A673 (cell line): ENCODE data around the gene PIGQ. TPM values are rescaled to one million over a fixed set of nuclear protein-coding genes. Genes with fewer than 3 reads are reported as not detected.

Source experiments
- BruUV-seq: library from RNA; stranded (reverse); fragments of 400-500 nt; replicated peaks from 2 replicates; lab custom pipeline; 2021; lab: Mats Ljungman, UMichigan
- CTCF ChIA-PET: fragments of 300-600 bp; sonication (Branson Sonifier 250); formaldehyde crosslinking; loops from one replicate; lab custom pipeline; 2022; ENCODE audit warnings: antibody characterized with exemption; lab: Charles Lee
- POLR2A ChIA-PET: fragments of 300-600 bp; sonication (Branson Sonifier 250); formaldehyde crosslinking; loops from one replicate; lab custom pipeline; 2022; ENCODE audit warnings: antibody characterized with exemption; ENCODE audit not compliant: low non-redundant PET; lab: Charles Lee
- DNase-seq: peaks from one replicate; pipeline ENCODE4 v3.0.0-alpha.2; 2015; ENCODE audit warnings: low spot score
- H3K27ac ChIP-seq: fragments of 200-600 bp; sonication (generic); 2 replicates; pipeline ENCODE4 v1.5.1; 2016; ENCODE audit warnings: mixed run types, low read depth, mild to moderate bottlenecking, mixed read lengths, antibody characterized with exemption, low read length; ENCODE audit not compliant: poor library complexity, severe bottlenecking
- H3K27me3 ChIP-seq: fragments of 200-600 bp; sonication (generic); replicated peaks from 2 replicates; pipeline ENCODE4 v1.6.1; 2017; ENCODE audit warnings: mixed run types, low read depth, mild to moderate bottlenecking, mixed read lengths, antibody characterized with exemption, low read length; ENCODE audit not compliant: insufficient read depth, poor library complexity
- H3K36me3 ChIP-seq: fragments of 200-600 bp; sonication (generic); 2 replicates; pipeline ENCODE4 v1.6.1; 2016; ENCODE audit warnings: mixed run types, mild to moderate bottlenecking, mixed read lengths, antibody characterized with exemption, low read length; ENCODE audit not compliant: insufficient read depth, poor library complexity, severe bottlenecking
- H3K4me1 ChIP-seq: fragments of 200-600 bp; sonication (generic); 2 replicates; pipeline ENCODE4 v1.6.1; 2017; ENCODE audit warnings: mixed run types, mild to moderate bottlenecking, mixed read lengths, antibody characterized with exemption, low read length; ENCODE audit not compliant: insufficient read depth, poor library complexity, severe bottlenecking
- H3K4me3 ChIP-seq: fragments of 200-600 bp; sonication (generic); 2 replicates; pipeline ENCODE4 v1.5.1; 2016; ENCODE audit warnings: low read depth, mixed run types, mild to moderate bottlenecking, mixed read lengths, low read length; ENCODE audit not compliant: poor library complexity, severe bottlenecking
- H3K9me3 ChIP-seq: fragments of 200-600 bp; sonication (generic); 2 replicates; pipeline ENCODE4 v1.6.1; 2016; ENCODE audit warnings: mixed run types, low read depth, mild to moderate bottlenecking, mixed read lengths, antibody characterized with exemption, low read length; ENCODE audit not compliant: poor library complexity, severe bottlenecking
- EZH2 ChIP-seq: fragments of 200-600 bp; sonication (generic); IDR thresholded peaks from 2 replicates; pipeline ENCODE4 v1.6.1; 2017; ENCODE audit warnings: borderline replicate concordance, low read depth, mild to moderate bottlenecking, mixed read lengths, antibody characterized with exemption, low read length; ENCODE audit not compliant: poor library complexity, severe bottlenecking
- intact Hi-C: fragments of 100-400 bp; cut with micrococcal nuclease; formaldehyde crosslinking; loops from one replicate; pipeline ENCODE4 v1.10.0; 2022; ENCODE audit not compliant: unreplicated experiment
- total RNA-seq: library from RNA; stranded (reverse); gene quantifications from 2 replicates; pipeline ENCODE4 v1.2.3, GENCODE V29; 2021
- TF ChIP-seq, protein P1 (sequence below): fragments of 300-800, 200-600 bp; sonication (generic); conservative IDR thresholded peaks from 2 replicates; pipeline ENCODE4 v1.5.1; 2017; ENCODE audit warnings: low read depth, mild to moderate bottlenecking, antibody characterized with exemption, low read length, moderate library complexity, mixed read lengths

Gene PIGQ
- total RNA-seq, 1 experiment from 2014 or later, result 59.4 TPM

DNA sequence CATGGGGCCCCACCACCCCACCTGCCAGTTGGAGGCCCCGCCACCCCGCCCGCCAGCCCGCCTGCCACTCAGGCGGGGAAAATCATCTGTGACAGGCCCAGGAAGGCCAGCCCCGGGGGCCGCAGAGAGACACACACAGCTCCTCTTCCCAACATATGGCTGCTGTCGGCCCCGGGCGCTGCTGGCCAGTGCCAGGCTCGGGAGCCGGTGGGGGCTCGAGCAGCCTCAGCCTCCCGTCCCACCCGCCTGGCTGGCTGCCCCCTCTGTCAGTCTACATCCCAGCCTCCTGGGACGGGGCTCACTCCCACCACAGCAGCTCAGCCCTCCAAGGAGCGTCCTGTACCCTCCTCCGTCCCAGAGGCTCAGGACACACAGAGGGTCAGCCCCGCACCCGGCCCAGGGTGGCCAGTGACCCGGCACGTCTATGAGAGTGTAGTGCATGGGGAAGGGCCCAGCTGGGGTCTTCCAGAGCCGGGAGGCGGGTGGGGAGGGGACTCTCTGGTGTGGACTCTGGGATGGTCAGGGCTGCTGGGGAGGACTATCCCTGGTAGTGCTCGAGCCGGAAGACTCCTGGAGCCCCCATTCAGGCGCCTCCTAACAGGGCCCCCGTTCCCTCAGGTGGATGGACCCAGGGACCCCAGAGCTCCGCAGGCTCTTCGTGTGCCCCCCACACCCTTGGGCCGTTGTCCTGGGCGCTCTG, 13.1 kb upstream of the PIGQ start:
- Histone ChIP-seq H3K4me3 (no peak overlapping the region), H3K4me1 (no peaks in the 10 kb centered on the region), H3K9me3 (no peaks in the 10 kb centered on the region), H3K27ac (no peak overlapping the region), H3K36me3 (peaks cover 5% of the 10 kb centered on the region), H3K27me3 (peaks cover 34% of the 10 kb centered on the region)
- TF ChIP-seq, protein P1, sequence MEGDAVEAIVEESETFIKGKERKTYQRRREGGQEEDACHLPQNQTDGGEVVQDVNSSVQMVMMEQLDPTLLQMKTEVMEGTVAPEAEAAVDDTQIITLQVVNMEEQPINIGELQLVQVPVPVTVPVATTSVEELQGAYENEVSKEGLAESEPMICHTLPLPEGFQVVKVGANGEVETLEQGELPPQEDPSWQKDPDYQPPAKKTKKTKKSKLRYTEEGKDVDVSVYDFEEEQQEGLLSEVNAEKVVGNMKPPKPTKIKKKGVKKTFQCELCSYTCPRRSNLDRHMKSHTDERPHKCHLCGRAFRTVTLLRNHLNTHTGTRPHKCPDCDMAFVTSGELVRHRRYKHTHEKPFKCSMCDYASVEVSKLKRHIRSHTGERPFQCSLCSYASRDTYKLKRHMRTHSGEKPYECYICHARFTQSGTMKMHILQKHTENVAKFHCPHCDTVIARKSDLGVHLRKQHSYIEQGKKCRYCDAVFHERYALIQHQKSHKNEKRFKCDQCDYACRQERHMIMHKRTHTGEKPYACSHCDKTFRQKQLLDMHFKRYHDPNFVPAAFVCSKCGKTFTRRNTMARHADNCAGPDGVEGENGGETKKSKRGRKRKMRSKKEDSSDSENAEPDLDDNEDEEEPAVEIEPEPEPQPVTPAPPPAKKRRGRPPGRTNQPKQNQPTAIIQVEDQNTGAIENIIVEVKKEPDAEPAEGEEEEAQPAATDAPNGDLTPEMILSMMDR, result no peak
- TF ChIP-seq EZH2, result no peak
- ChIA-PET CTCF (no interaction called here), POLR2A (no interaction called here)
- BruUV-seq, result no TSS peak
- DNase-seq, result no peak
- intact Hi-C loops, result no loop called here

DNA sequence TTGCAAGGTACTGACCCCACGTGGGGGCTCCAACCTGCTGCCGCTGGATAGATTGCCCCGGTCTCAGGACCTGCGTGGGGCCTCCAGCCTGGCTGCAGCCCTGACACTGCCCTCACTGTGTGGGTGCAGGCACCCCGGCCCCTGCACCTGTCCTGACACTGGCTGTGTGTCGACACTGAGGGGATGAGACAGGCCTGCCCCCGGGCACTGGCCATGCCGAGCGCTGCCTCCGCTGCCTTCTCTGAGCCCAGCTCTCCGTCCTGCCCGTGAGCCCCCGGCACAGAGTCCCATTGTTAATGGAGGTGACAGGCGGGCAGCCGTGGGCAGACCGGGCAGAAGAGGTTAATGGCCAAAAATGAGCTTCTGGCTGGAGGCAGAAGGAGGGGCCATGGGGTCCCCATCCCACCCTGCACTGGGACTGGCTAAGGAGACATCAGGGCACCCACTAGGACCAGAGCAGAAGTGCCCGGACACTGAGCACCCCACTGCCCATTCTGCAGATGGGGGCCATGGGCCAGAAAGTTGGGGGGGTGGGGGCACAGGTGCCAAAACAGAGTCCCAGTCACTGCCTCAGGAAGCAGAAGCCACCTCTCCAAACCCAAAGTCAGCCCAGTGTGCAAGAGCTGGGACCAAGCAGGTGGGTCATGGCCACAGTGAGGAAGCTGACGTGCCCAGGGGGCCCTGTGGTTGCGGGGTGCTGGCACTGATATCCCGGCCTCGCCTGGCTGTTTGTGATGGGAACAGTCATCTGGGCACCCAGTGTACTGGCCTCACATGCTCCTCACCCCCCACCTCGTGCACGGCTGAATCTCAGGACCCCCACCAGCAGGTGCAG, 12.1 kb upstream of the PIGQ start:
- TF ChIP-seq EZH2, result no peak
- TF ChIP-seq, protein P1, result no peak
- Histone ChIP-seq H3K36me3 (no peaks in the 10 kb centered on the region), H3K4me3 (no peak overlapping the region), H3K27ac (no peak overlapping the region), H3K4me1 (no peaks in the 10 kb centered on the region), H3K27me3 (peaks cover 44% of the 10 kb centered on the region), H3K9me3 (no peaks in the 10 kb centered on the region)
- no peak for DNase-seq
- intact Hi-C loops, result no loop called here
- CTCF ChIA-PET, result no interaction called here
- POLR2A ChIA-PET, result no interaction called here
- BruUV-seq, result no TSS peak

DNA sequence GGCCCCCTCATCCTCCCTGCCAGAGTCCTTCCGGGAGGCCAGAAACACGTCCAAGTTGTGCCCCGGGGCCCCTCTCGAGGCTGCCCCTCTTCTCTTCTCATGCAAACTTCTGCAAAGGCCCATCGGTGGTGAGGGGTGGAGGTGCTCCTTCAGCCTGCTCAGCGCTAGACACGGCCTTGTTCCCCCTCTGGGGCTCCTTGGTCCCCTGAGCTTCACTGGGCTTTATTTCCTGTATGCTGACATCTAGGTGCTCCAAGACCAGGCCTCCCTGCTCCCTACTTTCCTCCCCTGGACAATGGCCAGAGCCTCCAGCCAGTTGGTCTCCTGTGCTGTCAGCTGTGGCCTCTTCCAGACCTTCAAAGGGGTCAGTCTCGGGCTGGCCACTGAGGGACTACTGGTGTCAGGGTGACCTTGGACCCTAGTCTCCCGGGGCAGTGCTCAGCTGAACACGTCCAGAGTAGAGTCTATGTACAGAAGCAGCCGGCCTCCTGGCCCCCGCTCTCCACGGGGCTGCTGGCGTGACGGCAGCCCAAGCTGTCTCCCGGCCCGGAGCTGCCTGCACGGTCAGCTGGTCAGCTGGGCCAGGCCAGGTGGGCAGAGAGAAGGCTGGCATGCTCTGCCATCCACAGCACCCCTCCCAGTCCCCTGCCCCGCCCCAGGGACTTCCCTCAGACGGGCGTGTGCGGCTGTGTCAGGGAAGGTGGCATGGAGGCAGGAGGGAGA, 11.3 kb upstream of the PIGQ start:
- Histone ChIP-seq H3K4me3 (no peak overlapping the region), H3K36me3 (no peaks in the 10 kb centered on the region), H3K27ac (no peak overlapping the region), H3K27me3 (peaks cover 45% of the 10 kb centered on the region), H3K4me1 (no peaks in the 10 kb centered on the region), H3K9me3 (no peaks in the 10 kb centered on the region)
- TF ChIP-seq, protein P1, result no peak
- POLR2A ChIA-PET, result no interaction called here
- no peak for DNase-seq
- CTCF ChIA-PET, result no interaction called here
- BruUV-seq, result no TSS peak
- intact Hi-C loops, result no loop called here
